HepG2 (cell line): ENCODE data around the gene RAD51. TPM values are rescaled to one million over a fixed set of nuclear protein-coding genes. Genes with fewer than 3 reads are reported as not detected.

ENCODE experiments used
- CREM ChIP-seq, 2 experiments: sonication (generic) in 1 of 2; formaldehyde crosslinking in 1 of 2; IDR thresholded peaks; 2 replicates each; pipeline versions ENCODE4 v1.4.0 to v1.6.1; 2016 to 2020; ENCODE audit warnings: antibody characterized with exemption in 1 of 2, mild to moderate bottlenecking in 1 of 2, missing genetic modification reagents in 1 of 2
- DMAP1 ChIP-seq: IDR thresholded peaks from 2 replicates; pipeline ENCODE4 v1.6.1; 2016
- KLF12 ChIP-seq: sonication (generic); formaldehyde crosslinking; IDR thresholded peaks from 2 replicates; pipeline ENCODE4 v1.4.0; 2020; ENCODE audit warnings: missing genetic modification reagents, borderline replicate concordance
- KLF16 ChIP-seq, 2 experiments: sonication (generic) in 1 of 2; formaldehyde crosslinking in 1 of 2; IDR thresholded peaks; 2 replicates each; pipeline versions ENCODE4 v1.6.1 to v1.8.0; 2016 to 2023; ENCODE audit warnings: missing genetic modification reagents in 2 of 2, missing compliant biosample characterization in 1 of 2
- MBD4 ChIP-seq: IDR thresholded peaks from 2 replicates; pipeline ENCODE4 v1.6.1; 2012; ENCODE audit warnings: low read length, inconsistent platforms, borderline replicate concordance
- SALL1 ChIP-seq: sonication (generic); formaldehyde crosslinking; IDR thresholded peaks from 2 replicates; pipeline ENCODE4 v1.8.0; 2022; ENCODE audit warnings: mild to moderate bottlenecking, missing genetic modification reagents
- STAT5B ChIP-seq: sonication (generic); formaldehyde crosslinking; IDR thresholded peaks from 2 replicates; pipeline ENCODE4 v1.4.0; 2020; ENCODE audit warnings: missing genetic modification reagents
- TCF7 ChIP-seq: sonication (generic); IDR thresholded peaks from 2 replicates; pipeline ENCODE4 v1.6.1; 2016; ENCODE audit warnings: antibody characterized with exemption, low read depth
- ZFP90 ChIP-seq: sonication (generic); formaldehyde crosslinking; IDR thresholded peaks from 2 replicates; pipeline ENCODE4 v1.8.0; 2022; ENCODE audit warnings: missing genetic modification reagents, mild to moderate bottlenecking, inconsistent platforms, borderline replicate concordance
- ZNF326 ChIP-seq: sonication (generic); formaldehyde crosslinking; IDR thresholded peaks from 2 replicates; pipeline ENCODE4 v1.4.0; 2020; ENCODE audit warnings: missing genetic modification reagents, borderline replicate concordance
- ZNF616 ChIP-seq: sonication (generic); formaldehyde crosslinking; IDR thresholded peaks from 2 replicates; pipeline ENCODE4 v1.5.0; 2020; ENCODE audit warnings: low read depth, mild to moderate bottlenecking, missing genetic modification reagents
- ZNF660 ChIP-seq: sonication (generic); formaldehyde crosslinking; IDR thresholded peaks from 2 replicates; pipeline ENCODE4 v1.5.1; 2020; ENCODE audit warnings: mild to moderate bottlenecking, low read depth, missing genetic modification reagents, borderline replicate concordance
- ZNF709 ChIP-seq: sonication (generic); formaldehyde crosslinking; IDR thresholded peaks from 2 replicates; pipeline ENCODE4 v1.5.0; 2020; ENCODE audit warnings: mild to moderate bottlenecking, missing genetic modification reagents
- ZNF749 ChIP-seq: sonication (generic); formaldehyde crosslinking; IDR thresholded peaks from 2 replicates; pipeline ENCODE4 v1.8.0; 2022; ENCODE audit warnings: mild to moderate bottlenecking, missing genetic modification reagents, moderate library complexity, borderline replicate concordance
- ZNF790 ChIP-seq: sonication (generic); formaldehyde crosslinking; IDR thresholded peaks from 2 replicates; pipeline ENCODE4 v1.8.0; 2022; ENCODE audit warnings: missing genetic modification reagents, mild to moderate bottlenecking, borderline replicate concordance
- polyA plus RNA-seq, 8 experiments: library from polyadenylated mRNA; depleted of rRNA in 3 of 8; stranded (reverse) in 7 of 8; unstranded in 1 of 8; fragments of >200 nt; fragmentation: Illumina TruSeq in 4 of 8; extraction: Trizol in 4 of 8; gene quantifications; 2 replicates each; pipeline versions ENCODE4 v1.2.1 to v1.2.3, GENCODE V29; 2011 to 2016; ENCODE audit warnings: low read depth in 4 of 8, missing spikeins in 1 of 8, mixed read lengths in 1 of 8; ENCODE audit not compliant: insufficient read depth in 1 of 8
- total RNA-seq, 5 experiments: library from RNA; depleted of rRNA; stranded (reverse); fragments of >200 nt; fragmentation: Illumina TruSeq; extraction: Trizol; gene quantifications; 2 replicates each; pipeline ENCODE4 v1.2.3, GENCODE V29; 2016; ENCODE audit warnings: low read depth in 1 of 5
- TF ChIP-seq, protein P1 (sequence below): IDR thresholded peaks from 2 replicates; pipeline ENCODE4 v1.6.1; 2018; ENCODE audit warnings: missing genetic modification reagents
- TF ChIP-seq, protein P2 (sequence below): sonication (generic); formaldehyde crosslinking; IDR thresholded peaks from 2 replicates; pipeline ENCODE4 v1.4.0; 2020; ENCODE audit warnings: mild to moderate bottlenecking, low read depth, missing genetic modification reagents
- TF ChIP-seq, protein P3 (sequence below): IDR thresholded peaks from 2 replicates; pipeline ENCODE4 v1.4.0; 2020; ENCODE audit warnings: mild to moderate bottlenecking, missing genetic modification reagents
- TF ChIP-seq, protein P4 (sequence below): sonication (generic); formaldehyde crosslinking; IDR thresholded peaks from 2 replicates; pipeline ENCODE4 v1.4.0; 2020; ENCODE audit warnings: mild to moderate bottlenecking, missing genetic modification reagents
- TF ChIP-seq, protein P5 (sequence below): sonication (generic); formaldehyde crosslinking; IDR thresholded peaks from 2 replicates; pipeline ENCODE4 v1.5.0; 2020; ENCODE audit warnings: missing genetic modification reagents

RAD51 gene
- total and polyA plus RNA-seq, 2 of the 13 experiments (the other 11 are each of a cell fraction or from before 2014, with no cell fraction given): 8.5 to 12.8 TPM

DNA sequence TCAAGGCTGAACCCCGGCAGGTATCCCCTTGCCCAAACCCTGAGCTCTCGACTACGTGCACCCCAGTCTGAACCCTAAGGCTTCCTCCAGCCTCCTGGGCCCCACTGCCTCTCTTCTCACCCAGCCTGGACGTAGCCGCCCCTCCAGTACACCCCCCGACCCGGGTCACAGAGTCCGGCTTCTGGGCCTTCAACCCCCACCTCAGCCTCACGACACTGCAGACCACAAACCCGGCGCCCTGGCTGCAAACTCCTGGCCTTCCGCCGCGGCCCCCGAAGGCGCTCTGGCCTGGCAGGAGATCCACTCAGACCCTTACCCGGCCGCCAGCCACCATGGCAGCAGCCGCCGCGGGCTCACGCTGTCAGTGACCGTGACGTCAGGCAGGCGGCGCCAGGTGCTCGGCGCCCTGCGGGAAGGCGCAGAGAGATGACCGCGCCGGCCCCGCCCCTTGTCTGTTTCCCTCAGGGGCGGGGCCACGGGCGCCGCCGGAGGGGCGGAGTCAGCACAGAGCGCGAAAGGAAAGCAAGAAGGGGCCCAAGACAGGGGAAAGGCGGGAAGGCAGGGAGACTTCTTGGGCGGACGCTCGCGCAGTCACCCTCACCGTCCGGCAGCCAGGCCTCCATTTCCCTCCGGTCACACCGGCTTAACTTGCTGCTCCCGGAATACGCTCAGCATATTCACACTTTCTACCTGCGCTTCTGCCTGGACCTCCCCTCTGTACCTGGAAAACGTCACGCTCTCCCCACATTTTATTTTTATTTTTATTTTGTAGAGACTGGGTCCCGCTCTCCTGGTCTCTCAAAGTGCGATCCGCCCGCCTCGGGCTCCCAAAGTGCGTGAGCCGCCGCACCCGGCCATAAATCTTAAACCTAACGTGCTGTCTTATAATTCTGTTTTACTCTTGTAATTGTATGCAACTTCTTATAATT, 60.2 kb downstream of the RAD51 start, which contains the start of gene RMDN3 (continued):
- TF ChIP-seq ZFP90 (CRISPR knock-in tag): no peak
- peak; percentile 97 for TF ChIP-seq CREM (IDR thresholded peaks at IDR 0.05)
- peak; percentile 96 for TF ChIP-seq CREM (CRISPR knock-in tag; IDR thresholded peaks at IDR 0.05)
- TF ChIP-seq, protein P1, sequence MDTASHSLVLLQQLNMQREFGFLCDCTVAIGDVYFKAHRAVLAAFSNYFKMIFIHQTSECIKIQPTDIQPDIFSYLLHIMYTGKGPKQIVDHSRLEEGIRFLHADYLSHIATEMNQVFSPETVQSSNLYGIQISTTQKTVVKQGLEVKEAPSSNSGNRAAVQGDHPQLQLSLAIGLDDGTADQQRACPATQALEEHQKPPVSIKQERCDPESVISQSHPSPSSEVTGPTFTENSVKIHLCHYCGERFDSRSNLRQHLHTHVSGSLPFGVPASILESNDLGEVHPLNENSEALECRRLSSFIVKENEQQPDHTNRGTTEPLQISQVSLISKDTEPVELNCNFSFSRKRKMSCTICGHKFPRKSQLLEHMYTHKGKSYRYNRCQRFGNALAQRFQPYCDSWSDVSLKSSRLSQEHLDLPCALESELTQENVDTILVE (CRISPR knock-in tag): peak; percentile 28; the same call in 1 of the 2 replicates
- TF ChIP-seq ZNF616 (CRISPR knock-in tag): no peak
- TF ChIP-seq ZNF660 (CRISPR knock-in tag): no peak
- no peak for TF ChIP-seq MBD4
- TF ChIP-seq STAT5B (CRISPR knock-in tag): no peak
- no peak for TF ChIP-seq ZNF749 (CRISPR knock-in tag)
- TF ChIP-seq, protein P2, sequence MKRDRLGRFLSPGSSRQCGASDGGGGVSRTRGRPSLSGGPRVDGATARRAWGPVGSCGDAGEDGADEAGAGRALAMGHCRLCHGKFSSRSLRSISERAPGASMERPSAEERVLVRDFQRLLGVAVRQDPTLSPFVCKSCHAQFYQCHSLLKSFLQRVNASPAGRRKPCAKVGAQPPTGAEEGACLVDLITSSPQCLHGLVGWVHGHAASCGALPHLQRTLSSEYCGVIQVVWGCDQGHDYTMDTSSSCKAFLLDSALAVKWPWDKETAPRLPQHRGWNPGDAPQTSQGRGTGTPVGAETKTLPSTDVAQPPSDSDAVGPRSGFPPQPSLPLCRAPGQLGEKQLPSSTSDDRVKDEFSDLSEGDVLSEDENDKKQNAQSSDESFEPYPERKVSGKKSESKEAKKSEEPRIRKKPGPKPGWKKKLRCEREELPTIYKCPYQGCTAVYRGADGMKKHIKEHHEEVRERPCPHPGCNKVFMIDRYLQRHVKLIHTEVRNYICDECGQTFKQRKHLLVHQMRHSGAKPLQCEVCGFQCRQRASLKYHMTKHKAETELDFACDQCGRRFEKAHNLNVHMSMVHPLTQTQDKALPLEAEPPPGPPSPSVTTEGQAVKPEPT (CRISPR knock-in tag): 0 out of 2 replicates have a peak, but pooled peaks have one; percentile 35
- TF ChIP-seq KLF12 (CRISPR knock-in tag): peak; percentile 68
- TF ChIP-seq ZNF326: no peak
- TF ChIP-seq SALL1: peak; percentile 72
- TF ChIP-seq DMAP1 (CRISPR knock-in tag): peak; percentile 58
- 0 out of 2 replicates have a peak, but pooled peaks have one; percentile 42 for TF ChIP-seq ZNF790
- no peak for TF ChIP-seq TCF7
- TF ChIP-seq KLF16 (CRISPR knock-in tag; IDR thresholded peaks at IDR 0.05): peak in 1 of 2 experiments; percentile 76; a peak in 2 of 4 replicates
- TF ChIP-seq, protein P3, sequence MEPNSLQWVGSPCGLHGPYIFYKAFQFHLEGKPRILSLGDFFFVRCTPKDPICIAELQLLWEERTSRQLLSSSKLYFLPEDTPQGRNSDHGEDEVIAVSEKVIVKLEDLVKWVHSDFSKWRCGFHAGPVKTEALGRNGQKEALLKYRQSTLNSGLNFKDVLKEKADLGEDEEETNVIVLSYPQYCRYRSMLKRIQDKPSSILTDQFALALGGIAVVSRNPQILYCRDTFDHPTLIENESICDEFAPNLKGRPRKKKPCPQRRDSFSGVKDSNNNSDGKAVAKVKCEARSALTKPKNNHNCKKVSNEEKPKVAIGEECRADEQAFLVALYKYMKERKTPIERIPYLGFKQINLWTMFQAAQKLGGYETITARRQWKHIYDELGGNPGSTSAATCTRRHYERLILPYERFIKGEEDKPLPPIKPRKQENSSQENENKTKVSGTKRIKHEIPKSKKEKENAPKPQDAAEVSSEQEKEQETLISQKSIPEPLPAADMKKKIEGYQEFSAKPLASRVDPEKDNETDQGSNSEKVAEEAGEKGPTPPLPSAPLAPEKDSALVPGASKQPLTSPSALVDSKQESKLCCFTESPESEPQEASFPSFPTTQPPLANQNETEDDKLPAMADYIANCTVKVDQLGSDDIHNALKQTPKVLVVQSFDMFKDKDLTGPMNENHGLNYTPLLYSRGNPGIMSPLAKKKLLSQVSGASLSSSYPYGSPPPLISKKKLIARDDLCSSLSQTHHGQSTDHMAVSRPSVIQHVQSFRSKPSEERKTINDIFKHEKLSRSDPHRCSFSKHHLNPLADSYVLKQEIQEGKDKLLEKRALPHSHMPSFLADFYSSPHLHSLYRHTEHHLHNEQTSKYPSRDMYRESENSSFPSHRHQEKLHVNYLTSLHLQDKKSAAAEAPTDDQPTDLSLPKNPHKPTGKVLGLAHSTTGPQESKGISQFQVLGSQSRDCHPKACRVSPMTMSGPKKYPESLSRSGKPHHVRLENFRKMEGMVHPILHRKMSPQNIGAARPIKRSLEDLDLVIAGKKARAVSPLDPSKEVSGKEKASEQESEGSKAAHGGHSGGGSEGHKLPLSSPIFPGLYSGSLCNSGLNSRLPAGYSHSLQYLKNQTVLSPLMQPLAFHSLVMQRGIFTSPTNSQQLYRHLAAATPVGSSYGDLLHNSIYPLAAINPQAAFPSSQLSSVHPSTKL: peak; percentile 34; the same call in 1 of the 2 replicates
- TF ChIP-seq ZNF709 (CRISPR knock-in tag): 0 out of 2 replicates have a peak, but pooled peaks have one; percentile 74
- TF ChIP-seq, protein P4, sequence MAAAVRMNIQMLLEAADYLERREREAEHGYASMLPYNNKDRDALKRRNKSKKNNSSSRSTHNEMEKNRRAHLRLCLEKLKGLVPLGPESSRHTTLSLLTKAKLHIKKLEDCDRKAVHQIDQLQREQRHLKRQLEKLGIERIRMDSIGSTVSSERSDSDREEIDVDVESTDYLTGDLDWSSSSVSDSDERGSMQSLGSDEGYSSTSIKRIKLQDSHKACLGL (CRISPR knock-in tag): peak; percentile 54; the same call in 1 of the 2 replicates
- TF ChIP-seq, protein P5, sequence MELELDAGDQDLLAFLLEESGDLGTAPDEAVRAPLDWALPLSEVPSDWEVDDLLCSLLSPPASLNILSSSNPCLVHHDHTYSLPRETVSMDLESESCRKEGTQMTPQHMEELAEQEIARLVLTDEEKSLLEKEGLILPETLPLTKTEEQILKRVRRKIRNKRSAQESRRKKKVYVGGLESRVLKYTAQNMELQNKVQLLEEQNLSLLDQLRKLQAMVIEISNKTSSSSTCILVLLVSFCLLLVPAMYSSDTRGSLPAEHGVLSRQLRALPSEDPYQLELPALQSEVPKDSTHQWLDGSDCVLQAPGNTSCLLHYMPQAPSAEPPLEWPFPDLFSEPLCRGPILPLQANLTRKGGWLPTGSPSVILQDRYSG (CRISPR knock-in tag): no peak
